OCI-LY7 (cell line): ENCODE measurements around the gene GNAL.

Experiments used
- CTCF ChIP-seq: fragments of 200-600 bp; sonication (generic); conservative IDR thresholded peaks from 2 replicates; pipeline ENCODE4 v1.5.1; 2014; ENCODE audit warnings: mild to moderate bottlenecking, antibody characterized with exemption, low read length, moderate library complexity, mixed read lengths
- EZH2phosphoT487 ChIP-seq: fragments of 200-600 bp; sonication (generic); IDR thresholded peaks from 2 replicates; pipeline ENCODE4 v1.6.1; 2018; ENCODE audit warnings: low read depth, borderline replicate concordance, mild to moderate bottlenecking, mixed run types, antibody characterized with exemption, low read length, moderate library complexity, mixed read lengths

- no peak for TF ChIP-seq CTCF
- no peak for TF ChIP-seq EZH2phosphoT487
Measured at GRCh38 chr18:11887328-11888128, 198.5 kb downstream of the GNAL start.
